ENCODE measurements around the gene OR11L1.

Gene OR11L1

GRCh38 chr1:247841796-247842195 is at the start of gene OR11L1:
Gene OR11L1, minus strand, starts transcription at chr1:247841896. Its CDS starts 0 bp downstream, at chr1:247841896.
- Histone ChIP-seq H3K9ac (ENCODE audit: low read length) (no peak within 1 kb of the TSS), H3K36me3 (ENCODE audit: control insufficient read depth, insufficient read depth, low read length, severe bottlenecking) (no peaks in the 10 kb centered on the region), H3K4me1 (ENCODE audit: control insufficient read depth, insufficient read depth, low read length) (no peaks in the 10 kb centered on the region), H3K9me3 (ENCODE audit: control insufficient read depth, low read length) (no peaks in the 10 kb centered on the region), H3K4me3 (ENCODE audit: low read length) (no peak within 1 kb of the TSS), H3K27me3 (replicated peaks; ENCODE audit: control insufficient read depth, insufficient read depth, low read length) (no peaks in the 10 kb centered on the region)
- no peak for DNase-seq (ENCODE audit: low read depth)

- Histone ChIP-seq H3K36me3 (ENCODE audit: control insufficient read depth, insufficient read depth, low read length, severe bottlenecking) (no peaks in the 10 kb centered on the region), H3K9me3 (ENCODE audit: control insufficient read depth, low read length) (no peaks in the 10 kb centered on the region), H3K9ac (ENCODE audit: low read length) (no peak overlapping the region), H3K4me1 (ENCODE audit: control insufficient read depth, insufficient read depth, low read length) (no peaks in the 10 kb centered on the region), H3K4me3 (ENCODE audit: low read length) (no peak overlapping the region), H3K27me3 (replicated peaks; ENCODE audit: control insufficient read depth, insufficient read depth, low read length) (no peaks in the 10 kb centered on the region)
- DNase-seq (ENCODE audit: low read depth), result no peak
Observed at GRCh38 chr1:247884797-247885413, 43.2 kb upstream of the OR11L1 start.

GRCh38 chr1:247883346-247883745 is 41.6 kb upstream of the OR11L1 start:
- no peak for DNase-seq (ENCODE audit: low read depth)
- no peaks in the 10 kb centered on the region for H3K4me1 ChIP-seq (ENCODE audit: control insufficient read depth, insufficient read depth, low read length)
- no peak overlapping the region for H3K4me3 ChIP-seq (ENCODE audit: low read length)
- no peaks in the 10 kb centered on the region for H3K27me3 ChIP-seq (replicated peaks; ENCODE audit: control insufficient read depth, insufficient read depth, low read length)
- no peak overlapping the region for H3K9ac ChIP-seq (ENCODE audit: low read length)
- H3K9me3 ChIP-seq (ENCODE audit: control insufficient read depth, low read length), result no peaks in the 10 kb centered on the region
- no peaks in the 10 kb centered on the region for H3K36me3 ChIP-seq (ENCODE audit: control insufficient read depth, insufficient read depth, low read length, severe bottlenecking)

- no peaks in the 10 kb centered on the region for H3K4me1 ChIP-seq (ENCODE audit: control insufficient read depth, insufficient read depth, low read length)
- peak overlapping the region; percentile 46 for H3K4me3 ChIP-seq (ENCODE audit: low read length)
- no peaks in the 10 kb centered on the region for H3K36me3 ChIP-seq (ENCODE audit: control insufficient read depth, insufficient read depth, low read length, severe bottlenecking)
- no peak overlapping the region for H3K9ac ChIP-seq (ENCODE audit: low read length)
- H3K9me3 ChIP-seq (ENCODE audit: control insufficient read depth, low read length), result no peaks in the 10 kb centered on the region
- no peak for DNase-seq (ENCODE audit: low read depth)
- H3K27me3 ChIP-seq (replicated peaks; ENCODE audit: control insufficient read depth, insufficient read depth, low read length), result no peaks in the 10 kb centered on the region
Observed at GRCh38 chr1:247865416-247865815, 23.7 kb upstream of the OR11L1 start.

GRCh38 chr1:247864644-247865043 is 22.9 kb upstream of the OR11L1 start:
- Histone ChIP-seq H3K4me1 (ENCODE audit: control insufficient read depth, insufficient read depth, low read length) (no peaks in the 10 kb centered on the region), H3K27me3 (replicated peaks; ENCODE audit: control insufficient read depth, insufficient read depth, low read length) (no peaks in the 10 kb centered on the region), H3K36me3 (ENCODE audit: control insufficient read depth, insufficient read depth, low read length, severe bottlenecking) (no peaks in the 10 kb centered on the region), H3K4me3 (ENCODE audit: low read length) (no peak overlapping the region), H3K9ac (ENCODE audit: low read length) (no peak overlapping the region), H3K9me3 (ENCODE audit: control insufficient read depth, low read length) (no peaks in the 10 kb centered on the region)
- DNase-seq (ENCODE audit: low read depth), result no peak

GRCh38 chr1:247862756-247863155 is 21.1 kb upstream of the OR11L1 start:
- H3K4me3 ChIP-seq (ENCODE audit: low read length), result no peak overlapping the region
- H3K9ac ChIP-seq (ENCODE audit: low read length), result no peak overlapping the region
- H3K4me1 ChIP-seq (ENCODE audit: control insufficient read depth, insufficient read depth, low read length), result no peaks in the 10 kb centered on the region
- no peak for DNase-seq (ENCODE audit: low read depth)
- no peaks in the 10 kb centered on the region for H3K36me3 ChIP-seq (ENCODE audit: control insufficient read depth, insufficient read depth, low read length, severe bottlenecking)
- no peaks in the 10 kb centered on the region for H3K27me3 ChIP-seq (replicated peaks; ENCODE audit: control insufficient read depth, insufficient read depth, low read length)
- H3K9me3 ChIP-seq (ENCODE audit: control insufficient read depth, low read length), result no peaks in the 10 kb centered on the region

- DNase-seq (ENCODE audit: low read depth), result no peak
- Histone ChIP-seq H3K4me3 (ENCODE audit: low read length) (peak overlapping the region; percentile 71), H3K27me3 (replicated peaks; ENCODE audit: control insufficient read depth, insufficient read depth, low read length) (no peaks in the 10 kb centered on the region), H3K4me1 (ENCODE audit: control insufficient read depth, insufficient read depth, low read length) (no peaks in the 10 kb centered on the region), H3K9me3 (ENCODE audit: control insufficient read depth, low read length) (no peaks in the 10 kb centered on the region), H3K9ac (ENCODE audit: low read length) (no peak overlapping the region), H3K36me3 (ENCODE audit: control insufficient read depth, insufficient read depth, low read length, severe bottlenecking) (no peaks in the 10 kb centered on the region)
Observed at GRCh38 chr1:247857985-247858619, 16.4 kb upstream of the OR11L1 start.

GRCh38 chr1:247857069-247857984 is 15.6 kb upstream of the OR11L1 start, which contains the start of gene TRIM58:
Gene TRIM58, plus strand, starts transcription at chr1:247857187. Its CDS starts 60 bp downstream, at chr1:247857247.
- Histone ChIP-seq H3K9me3 (ENCODE audit: control insufficient read depth, low read length) (no peaks in the 10 kb centered on the region), H3K36me3 (ENCODE audit: control insufficient read depth, insufficient read depth, low read length, severe bottlenecking) (no peaks in the 10 kb centered on the region), H3K9ac (ENCODE audit: low read length) (no peak within 1 kb of the TSS), H3K4me3 (ENCODE audit: low read length) (peak within 1 kb of the TSS; percentile 71), H3K4me1 (ENCODE audit: control insufficient read depth, insufficient read depth, low read length) (no peaks in the 10 kb centered on the region), H3K27me3 (replicated peaks; ENCODE audit: control insufficient read depth, insufficient read depth, low read length) (no peaks in the 10 kb centered on the region)
- DNase-seq (ENCODE audit: low read depth), result no peak

GRCh38 chr1:247855911-247856310 is 14.2 kb upstream of the OR11L1 start:
- H3K36me3 ChIP-seq (ENCODE audit: control insufficient read depth, insufficient read depth, low read length, severe bottlenecking), result no peaks in the 10 kb centered on the region
- no peaks in the 10 kb centered on the region for H3K9me3 ChIP-seq (ENCODE audit: control insufficient read depth, low read length)
- no peaks in the 10 kb centered on the region for H3K27me3 ChIP-seq (replicated peaks; ENCODE audit: control insufficient read depth, insufficient read depth, low read length)
- no peak overlapping the region for H3K4me3 ChIP-seq (ENCODE audit: low read length)
- DNase-seq (ENCODE audit: low read depth), result no peak
- H3K4me1 ChIP-seq (ENCODE audit: control insufficient read depth, insufficient read depth, low read length), result no peaks in the 10 kb centered on the region
- no peak overlapping the region for H3K9ac ChIP-seq (ENCODE audit: low read length)

- Histone ChIP-seq H3K4me1 (ENCODE audit: control insufficient read depth, insufficient read depth, low read length) (no peaks in the 10 kb centered on the region), H3K27me3 (replicated peaks; ENCODE audit: control insufficient read depth, insufficient read depth, low read length) (no peaks in the 10 kb centered on the region), H3K9me3 (ENCODE audit: control insufficient read depth, low read length) (no peaks in the 10 kb centered on the region), H3K4me3 (ENCODE audit: low read length) (no peak overlapping the region), H3K36me3 (ENCODE audit: control insufficient read depth, insufficient read depth, low read length, severe bottlenecking) (no peaks in the 10 kb centered on the region), H3K9ac (ENCODE audit: low read length) (no peak overlapping the region)
- DNase-seq (ENCODE audit: low read depth), result no peak
Observed at GRCh38 chr1:247854899-247855545, 13.3 kb upstream of the OR11L1 start.

- Histone ChIP-seq H3K9me3 (ENCODE audit: control insufficient read depth, low read length) (no peaks in the 10 kb centered on the region), H3K36me3 (ENCODE audit: control insufficient read depth, insufficient read depth, low read length, severe bottlenecking) (no peaks in the 10 kb centered on the region)
- DNase-seq (ENCODE audit: low read depth), result no peak
Observed at GRCh38 chr1:247849616-247850015, 7.9 kb upstream of the OR11L1 start.

More at GRCh38 chr1:247849616-247850015, 7.9 kb upstream of the OR11L1 start:
- Histone ChIP-seq H3K27me3 (replicated peaks; ENCODE audit: control insufficient read depth, insufficient read depth, low read length) (no peaks in the 10 kb centered on the region), H3K4me1 (ENCODE audit: control insufficient read depth, insufficient read depth, low read length) (no peaks in the 10 kb centered on the region), H3K4me3 (ENCODE audit: low read length) (no peak overlapping the region), H3K9ac (ENCODE audit: low read length) (no peak overlapping the region)
